Fibroblast of pulmonary artery (primary cell): ENCODE data around the gene C11orf24.

Experiments used
- DNase-seq: peaks from one replicate; pipeline ENCODE4 v3.0.0-alpha.2; 2010; ENCODE audit warnings: low read depth
- H3K4me3 ChIP-seq: replicated peaks from 2 replicates; pipeline ENCODE4 v1.5.1; 2011; ENCODE audit warnings: low read depth, mild to moderate bottlenecking, control low read depth, low read length, moderate library complexity
- CTCF ChIP-seq: IDR thresholded peaks from 2 replicates; pipeline ENCODE4 v1.5.1; 2011; ENCODE audit warnings: mild to moderate bottlenecking, control low read depth, low read length, inconsistent platforms; ENCODE audit errors: missing control alignments

C11orf24 gene

GRCh38 chr11:68211546-68211945 is 60.2 kb downstream of the C11orf24 start:
- TF ChIP-seq CTCF = no peak
- H3K4me3 ChIP-seq = peak overlapping the region; percentile 94
- DNase-seq = no peak
